HG02885 (cell line): ENCODE measurements around the gene EPC1.
"Not testable (repeated sequence)": the region's sequence is repeated elsewhere in the genome, so short reads cannot be mapped to it uniquely, and the experiment has no call there.

Experiments
- ATAC-seq: cut with Tn5 transposase; IDR thresholded peaks from one replicate; pipeline ENCODE4 v1.9.1; 2021; ENCODE audit warnings: mild to moderate bottlenecking; ENCODE audit not compliant: unreplicated experiment, poor library complexity

Gene EPC1

GRCh38 chr10:32244011-32244410, 102.9 kb downstream of the EPC1 start:
- ATAC-seq = no peak

GRCh38 chr10:32241946-32242345, 105.0 kb downstream of the EPC1 start:
- ATAC-seq = no peak

GRCh38 chr10:32240471-32240870, 106.5 kb downstream of the EPC1 start:
- ATAC-seq = no peak

- no peak for ATAC-seq
Observed at GRCh38 chr10:32239769-32240168, 107.2 kb downstream of the EPC1 start.

- ATAC-seq = no peak
Observed at GRCh38 chr10:32237644-32238345, 109.2 kb downstream of the EPC1 start.

- ATAC-seq = no peak
Observed at GRCh38 chr10:32234471-32234870, 112.5 kb downstream of the EPC1 start.

GRCh38 chr10:32233375-32233774, 113.6 kb downstream of the EPC1 start:
- not testable (repeated sequence) for ATAC-seq

GRCh38 chr10:32232378-32232777, 114.6 kb downstream of the EPC1 start:
- ATAC-seq = no peak

- ATAC-seq = not testable (repeated sequence)
Observed at GRCh38 chr10:32229788-32230187, 117.2 kb downstream of the EPC1 start.

GRCh38 chr10:32229170-32229569, 117.8 kb downstream of the EPC1 start:
- no peak for ATAC-seq

GRCh38 chr10:32227802-32228201, 119.2 kb downstream of the EPC1 start:
- ATAC-seq = no peak

- no peak for ATAC-seq
Observed at GRCh38 chr10:32226624-32227023, 120.3 kb downstream of the EPC1 start.

- no peak for ATAC-seq
Observed at GRCh38 chr10:32225976-32226375, 121.0 kb downstream of the EPC1 start.

GRCh38 chr10:32222376-32222775, 124.6 kb downstream of the EPC1 start:
- not testable (repeated sequence) for ATAC-seq

- ATAC-seq = not testable (repeated sequence)
Observed at GRCh38 chr10:32219156-32219555, 127.8 kb downstream of the EPC1 start.

GRCh38 chr10:32218206-32219044, 128.5 kb downstream of the EPC1 start:
- not testable (repeated sequence) for ATAC-seq
